ENCODE data around the gene HOXA3. TPM values are rescaled to one million over a fixed set of nuclear protein-coding genes. Genes with fewer than 3 reads are reported as not detected.

Gene HOXA3
- total RNA-seq, 1 experiment from 2014 or later, result not detected

DNA sequence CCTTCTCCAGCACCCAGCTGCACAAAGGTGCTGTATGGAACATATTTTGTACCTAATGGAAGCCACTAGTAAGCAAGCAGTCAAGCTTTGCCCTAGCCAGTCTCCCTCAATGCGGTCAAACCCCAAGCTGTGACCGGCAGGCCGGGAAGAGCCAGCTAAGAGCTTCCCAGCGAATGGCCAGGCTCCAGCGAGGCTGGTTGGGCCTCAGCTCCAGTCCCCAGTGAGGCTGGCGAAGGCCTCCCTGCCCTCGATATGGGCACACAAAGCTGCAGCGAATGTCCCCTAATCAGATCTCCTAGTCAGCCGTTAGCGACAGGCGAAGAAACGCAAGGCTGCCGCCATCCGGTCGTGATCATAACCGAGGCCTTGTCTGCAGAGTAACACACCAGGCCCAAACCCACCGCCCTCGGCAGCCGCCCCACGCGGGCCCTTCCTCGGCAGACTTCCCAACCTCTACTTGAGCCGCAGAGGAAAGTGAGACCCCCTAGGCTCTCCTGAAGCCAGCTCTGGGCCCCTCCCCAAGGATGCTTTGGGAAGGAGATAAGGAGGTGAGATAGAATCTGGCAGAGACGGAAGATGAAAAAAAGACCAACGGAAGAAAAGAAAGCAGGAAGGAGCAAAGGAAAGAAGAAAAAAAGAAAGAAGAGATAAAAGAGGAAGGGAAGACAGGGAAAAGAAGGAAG lies 16.0 kb upstream of the HOXA3 start:
- DNase-seq (ENCODE audit: low read depth), result peak; percentile 71

DNA sequence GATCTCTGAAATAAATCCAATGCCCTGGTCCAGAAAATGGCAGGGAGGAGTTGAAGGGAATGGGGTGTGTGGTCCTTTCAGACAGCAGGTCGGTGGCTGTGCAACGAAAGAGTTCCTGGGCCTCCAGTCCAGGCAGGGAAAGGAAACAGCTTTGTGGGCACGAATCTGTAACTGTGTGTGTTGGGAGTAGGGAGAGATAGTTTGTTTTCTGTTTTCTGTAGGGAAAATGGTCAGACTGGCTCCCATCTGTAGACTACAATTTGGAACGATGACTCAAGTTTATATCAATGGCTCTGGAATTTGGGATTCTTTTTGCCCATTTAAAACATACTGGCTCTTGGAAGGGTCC lies 15.5 kb upstream of the HOXA3 start:
- DNase-seq (ENCODE audit: low read depth), result peak; percentile 49

DNA sequence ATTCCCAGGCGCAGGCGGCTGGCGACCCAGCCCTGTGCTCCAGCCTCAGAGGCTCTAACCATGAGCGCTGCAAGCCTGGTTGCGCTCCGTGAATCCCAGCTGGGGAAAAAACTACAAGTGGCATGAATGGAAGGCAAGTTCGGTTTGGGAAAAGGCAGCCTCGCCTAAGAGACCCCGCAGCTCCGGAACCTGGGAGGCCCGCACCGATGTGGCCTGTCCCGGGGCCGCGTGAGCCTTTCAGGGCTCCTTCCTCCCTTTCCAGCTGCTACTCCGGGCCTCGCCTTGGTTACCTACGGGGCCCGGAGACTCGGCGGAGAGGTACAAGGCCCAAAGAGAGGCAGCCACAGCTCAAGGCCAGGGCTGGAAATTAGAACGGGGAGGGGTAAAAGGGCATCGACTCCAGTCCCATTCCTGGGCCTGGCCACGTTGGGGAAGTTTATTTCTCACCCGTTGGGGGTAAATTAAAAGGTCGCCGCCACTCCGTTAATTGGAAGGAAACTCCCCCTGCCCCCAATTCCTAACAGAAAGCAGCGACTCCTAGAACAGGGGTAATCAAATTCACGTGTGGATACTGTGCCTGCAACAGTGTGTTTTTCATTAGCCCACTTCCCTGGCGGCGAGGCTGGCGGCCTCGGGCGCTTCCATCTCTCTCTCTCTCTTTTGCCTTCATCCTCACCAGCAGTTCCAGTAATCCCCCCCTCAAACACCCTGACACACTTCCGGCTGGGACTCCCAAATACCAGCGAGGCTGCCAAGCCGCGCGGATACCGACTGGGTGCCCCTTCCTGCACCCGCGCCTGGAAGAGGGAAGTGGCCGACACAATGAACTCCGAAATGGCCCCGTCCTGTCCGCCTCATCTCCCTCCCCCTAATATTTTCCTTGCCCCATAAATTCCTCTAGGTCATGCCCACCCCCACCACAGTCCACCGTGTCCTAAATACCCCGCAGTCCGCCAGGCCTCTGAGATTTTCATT lies 14.4 kb upstream of the HOXA3 start:
- peak; percentile 82 for DNase-seq (ENCODE audit: low read depth)

DNA sequence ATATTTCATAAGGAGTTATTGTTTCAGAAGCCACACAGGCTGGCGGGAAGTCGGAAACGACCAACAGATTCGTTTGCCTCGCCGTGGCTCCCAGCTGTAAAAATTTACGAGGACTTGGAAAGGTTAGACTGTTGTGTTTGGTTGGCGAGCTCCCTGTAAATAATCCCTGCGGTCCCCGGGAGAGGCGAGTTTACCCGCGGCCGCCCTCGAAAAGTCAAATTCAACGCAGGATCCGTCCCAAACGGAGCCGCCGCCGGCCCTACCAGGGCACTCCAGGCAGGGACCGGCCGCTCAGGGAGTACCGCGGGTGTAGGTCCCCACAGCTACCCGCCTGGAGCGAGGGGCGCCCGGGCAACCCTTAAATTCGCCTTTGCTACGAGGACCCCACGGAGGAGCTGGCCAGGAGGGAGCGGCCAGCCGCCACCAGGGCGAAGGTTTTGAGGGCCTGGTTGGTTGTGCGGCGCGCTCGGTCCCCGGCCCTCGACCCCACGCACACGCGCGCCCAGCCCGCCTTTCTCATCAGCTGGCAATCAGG lies 13.7 kb upstream of the HOXA3 start:
- DNase-seq (ENCODE audit: low read depth), result no peak

DNA sequence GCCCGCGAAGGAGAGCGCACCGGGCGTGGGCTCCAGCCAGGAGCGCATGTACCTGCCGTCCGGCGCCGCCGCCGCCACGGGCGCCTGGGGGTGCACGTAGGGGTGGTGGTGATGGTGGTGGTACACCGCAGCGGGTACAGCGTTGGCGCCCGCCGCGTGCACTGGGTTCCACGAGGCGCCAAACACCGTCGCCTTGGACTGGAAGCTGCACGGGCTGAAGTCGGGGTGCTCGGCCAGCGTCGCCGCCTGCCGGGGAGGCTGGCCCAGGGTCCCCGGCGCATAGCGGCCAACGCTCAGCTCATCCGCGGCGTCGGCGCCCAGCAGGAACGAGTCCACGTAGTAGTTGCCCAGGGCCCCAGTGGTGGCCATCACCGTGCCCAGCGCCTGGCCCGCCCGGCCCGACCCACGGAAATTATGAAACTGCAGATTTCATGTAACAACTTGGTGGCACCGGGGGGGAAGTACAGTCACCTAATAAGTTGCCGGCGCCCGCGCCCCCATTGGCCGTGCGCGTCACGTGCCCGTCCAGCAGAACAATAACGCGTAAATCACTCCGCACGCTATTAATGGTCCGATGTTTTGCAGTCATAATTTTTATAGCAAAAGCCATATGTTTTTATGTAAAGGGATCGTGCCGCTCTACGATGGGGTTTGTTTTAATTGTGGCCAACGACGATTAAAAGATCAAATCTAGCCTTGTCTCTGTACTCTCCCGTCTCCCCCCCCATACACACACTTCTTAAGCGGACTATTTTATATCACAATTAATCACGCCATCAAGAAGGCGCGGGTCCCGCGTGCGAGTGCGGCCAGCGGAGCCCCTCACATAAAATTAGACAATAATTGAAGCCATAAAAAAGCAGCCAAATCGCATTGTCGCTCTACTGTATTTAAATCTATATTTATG lies 13.0 kb upstream of the HOXA3 start, which contains the start of gene HOXA9:
Gene HOXA9, minus strand, starts transcription at position 449 of the 907 bp plus-strand sequence. Its CDS starts 80 bp downstream, at position 369.
- DNase-seq (ENCODE audit: low read depth), result peak; percentile 87

DNA sequence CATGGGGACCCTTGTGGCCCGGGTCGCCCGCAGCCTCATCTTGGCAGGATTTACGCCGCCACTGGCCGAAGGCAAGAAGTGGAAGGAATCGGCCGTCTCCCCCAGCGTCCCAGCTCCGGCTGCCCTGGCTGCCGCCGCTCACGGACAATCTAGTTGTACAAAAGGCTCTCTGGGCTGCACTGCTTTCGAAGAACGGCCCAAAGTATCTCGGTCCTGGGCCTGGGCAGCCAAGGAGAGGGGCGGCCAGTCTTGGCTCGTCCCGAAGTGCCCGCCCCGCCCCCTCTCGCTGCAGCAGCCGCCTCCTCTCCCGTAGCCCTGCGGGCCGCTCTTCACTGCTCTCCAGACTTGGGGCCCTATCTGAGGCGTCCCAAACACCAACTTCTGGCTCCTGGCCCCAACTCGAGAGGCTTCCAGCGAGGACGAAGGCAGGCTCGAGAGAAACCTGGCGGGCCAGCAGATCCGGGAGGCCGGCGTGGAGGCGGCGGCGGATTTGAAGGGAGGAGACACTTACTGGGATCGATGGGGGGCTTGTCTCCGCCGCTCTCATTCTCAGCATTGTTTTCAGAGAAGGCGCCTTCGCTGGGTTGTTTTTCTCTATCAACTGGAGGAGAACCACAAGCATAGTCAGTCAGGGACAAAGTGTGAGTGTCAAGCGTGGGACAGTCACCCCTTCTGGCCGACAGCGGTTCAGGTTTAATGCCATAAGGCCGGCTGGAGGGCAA lies 12.1 kb upstream of the HOXA3 start:
- DNase-seq (ENCODE audit: low read depth), result peak; percentile 56

DNA sequence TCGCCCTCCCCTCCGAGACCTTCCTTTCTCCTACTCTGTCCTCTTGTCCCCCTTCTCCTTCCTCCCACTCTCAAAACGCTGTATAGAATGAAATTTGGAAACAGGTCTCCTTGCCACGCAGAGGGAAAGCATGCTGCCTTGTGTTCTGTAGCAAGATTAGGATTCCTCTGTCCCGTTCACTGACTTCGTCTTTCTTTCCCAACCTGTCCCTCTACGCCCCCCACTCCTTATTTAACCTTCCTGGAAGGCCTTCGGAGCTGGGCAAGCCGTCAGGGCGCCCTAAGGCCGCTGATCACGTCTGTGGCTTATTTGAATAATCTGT lies 11.6 kb upstream of the HOXA3 start:
- no peak for DNase-seq (ENCODE audit: low read depth)

DNA sequence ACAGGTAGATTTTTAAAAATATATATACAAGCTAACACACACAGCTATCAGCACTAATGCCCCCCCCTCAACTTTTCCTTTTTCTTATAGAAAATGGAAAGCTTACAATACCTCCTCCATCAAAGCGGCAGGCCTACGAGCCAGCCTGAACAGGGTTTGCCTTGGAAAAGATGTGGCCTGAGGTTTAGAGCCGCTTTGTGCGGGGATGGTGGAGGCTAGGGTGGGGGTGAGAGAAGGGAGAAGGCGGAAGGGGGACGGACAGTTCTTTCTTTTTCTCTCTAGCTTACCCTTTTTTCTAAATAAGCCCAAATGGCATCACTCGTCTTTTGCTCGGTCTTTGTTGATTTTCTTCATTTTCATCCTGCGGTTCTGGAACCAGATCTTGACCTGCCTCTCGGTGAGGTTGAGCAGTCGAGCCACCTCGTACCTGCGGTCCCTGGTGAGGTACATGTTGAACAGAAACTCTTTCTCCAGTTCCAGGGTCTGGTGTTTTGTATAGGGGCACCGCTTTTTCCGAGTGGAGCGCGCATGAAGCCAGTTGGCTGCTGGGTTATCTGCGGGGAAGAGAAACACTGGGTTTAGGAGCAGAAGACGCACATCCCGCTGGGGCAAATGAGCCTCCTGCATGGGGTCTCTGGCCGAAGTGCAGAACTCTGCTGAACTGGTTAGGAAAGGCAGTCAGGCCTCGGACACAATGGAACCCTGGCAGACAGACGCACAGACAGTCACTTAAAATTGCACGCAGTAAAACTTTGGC lies 11.1 kb upstream of the HOXA3 start:
- peak; percentile 23 for DNase-seq (ENCODE audit: low read depth)

DNA sequence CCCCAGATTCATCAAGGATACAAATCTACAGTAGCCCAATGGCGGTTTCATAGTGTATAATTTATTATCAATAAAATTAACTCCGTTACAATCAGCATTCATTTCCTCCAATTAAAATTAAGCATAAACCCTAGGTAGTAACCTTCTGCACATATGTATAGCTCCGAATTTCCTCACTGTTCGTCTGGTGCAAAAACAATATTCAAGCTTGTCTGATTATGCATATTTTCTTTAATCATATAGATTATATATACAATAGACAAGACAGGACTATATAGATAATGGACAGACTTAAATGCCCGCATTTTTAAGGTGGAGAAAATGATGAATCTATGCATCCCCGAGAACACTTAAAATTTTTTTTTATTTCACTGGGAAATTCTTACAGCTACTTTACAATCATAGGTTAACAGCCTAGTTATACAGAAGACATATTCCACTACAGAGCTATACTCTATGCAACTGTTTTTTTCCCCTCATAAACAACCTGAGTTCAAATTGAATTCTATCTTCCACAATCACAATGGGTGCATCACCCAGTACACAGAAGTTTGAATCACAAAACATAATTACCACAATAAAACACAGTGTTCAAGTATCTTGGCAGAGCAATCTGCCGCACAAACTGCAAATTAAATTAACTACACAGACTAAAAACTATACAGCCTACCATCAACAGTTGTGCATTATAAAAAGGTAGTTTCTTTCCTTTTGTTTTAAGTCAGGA lies 10.3 kb upstream of the HOXA3 start:
- no peak for DNase-seq (ENCODE audit: low read depth)

DNA sequence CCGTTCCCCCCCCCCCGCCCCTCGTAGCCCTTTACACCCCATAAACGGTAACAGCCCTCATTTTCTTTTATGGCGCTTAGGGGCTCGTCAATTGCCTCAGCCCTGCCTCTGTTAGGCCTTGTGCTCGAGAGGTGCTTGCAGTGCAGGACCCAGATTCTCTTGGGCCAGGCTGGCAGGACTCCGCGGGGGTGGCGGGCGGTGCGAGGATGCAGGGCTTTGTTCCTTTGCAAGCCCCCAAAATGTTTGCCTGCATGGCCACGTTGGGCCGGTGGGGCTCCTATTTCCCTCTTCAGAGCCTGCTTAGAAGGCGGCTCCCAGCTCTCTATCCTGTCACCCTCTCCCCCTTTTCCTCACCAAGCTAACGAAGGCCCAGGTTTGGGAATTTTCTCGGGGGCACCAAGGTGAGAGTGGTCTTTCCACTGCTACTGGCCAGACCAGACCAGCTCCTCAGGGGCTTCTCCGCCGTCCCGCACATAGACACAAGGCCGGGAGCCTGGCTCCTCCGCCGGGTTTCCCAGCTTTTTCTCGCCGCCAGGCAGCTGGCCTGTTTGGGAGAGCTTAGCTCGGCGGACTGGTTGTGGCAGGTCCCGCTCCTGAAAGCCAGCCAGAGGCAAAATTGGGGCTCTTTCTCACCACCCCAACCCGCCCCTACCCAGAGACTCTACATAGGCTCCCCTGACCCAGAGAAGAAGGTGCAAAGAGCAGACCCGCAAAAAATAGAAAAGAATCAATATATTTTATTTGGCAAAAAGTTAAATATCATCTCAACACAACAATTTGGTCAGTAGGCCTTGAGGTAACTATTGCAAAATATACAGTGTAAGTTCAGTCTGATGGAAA lies 9.6 kb upstream of the HOXA3 start:
- no peak for DNase-seq (ENCODE audit: low read depth)

DNA sequence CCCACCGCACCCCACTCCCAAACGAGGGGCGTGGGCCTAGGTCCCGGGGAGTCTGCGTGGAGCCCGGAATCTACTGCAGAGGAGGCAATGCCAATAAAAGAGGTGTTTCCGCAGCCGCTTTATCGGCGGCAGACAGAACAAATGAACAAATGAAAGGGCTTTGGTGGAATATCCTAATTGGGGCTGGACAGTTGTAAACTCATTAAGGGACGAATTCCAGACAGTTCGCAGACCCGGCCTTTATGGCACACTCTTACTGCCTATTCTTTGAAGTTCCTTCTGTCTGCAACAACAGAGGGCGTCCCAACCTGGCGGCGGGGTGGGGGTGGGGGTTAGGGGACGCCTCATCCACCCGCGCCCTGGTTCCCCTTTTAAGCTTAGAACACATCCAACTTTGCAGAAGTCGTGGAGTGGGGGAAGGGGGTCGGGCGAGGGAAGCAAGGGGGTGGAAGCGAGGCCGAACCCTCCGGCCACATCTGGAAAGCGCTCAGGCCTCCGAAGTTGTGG lies 8.9 kb upstream of the HOXA3 start:
- peak; percentile 11 for DNase-seq (ENCODE audit: low read depth)

DNA sequence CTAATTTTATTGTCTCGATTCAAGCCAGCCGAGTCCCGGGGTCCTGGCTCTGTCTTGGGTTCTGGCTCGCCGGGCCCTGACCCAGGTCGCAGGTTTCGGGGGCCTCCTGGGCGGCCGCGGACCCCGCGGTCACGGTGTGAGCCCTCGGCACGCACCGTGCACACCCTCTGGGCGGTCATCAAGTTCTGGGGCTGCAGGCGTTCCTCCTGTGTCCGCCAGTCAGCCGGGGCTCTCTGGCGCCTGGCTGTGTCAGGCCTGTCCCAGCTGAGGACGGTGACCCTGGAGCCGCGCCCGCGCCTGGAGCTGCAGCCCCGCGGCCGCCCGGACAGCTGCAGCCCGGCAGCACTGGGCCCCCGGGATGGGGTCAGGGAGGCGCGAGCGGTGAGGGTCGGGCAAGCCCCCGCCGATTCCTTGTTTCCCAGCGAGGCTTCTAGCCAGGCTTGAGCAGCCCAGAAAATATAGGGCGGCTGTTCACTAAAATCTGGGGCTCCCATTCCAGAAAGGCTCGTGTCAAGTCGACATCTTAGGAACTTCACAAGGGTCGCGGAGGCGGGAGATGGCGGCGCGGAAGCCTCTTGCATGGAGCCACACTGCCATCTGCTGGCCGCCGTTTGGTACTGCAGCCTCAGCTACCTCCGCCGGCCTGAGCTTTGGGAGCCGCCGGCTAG lies 8.3 kb upstream of the HOXA3 start:
- DNase-seq (ENCODE audit: low read depth), result peak; percentile 77

DNA sequence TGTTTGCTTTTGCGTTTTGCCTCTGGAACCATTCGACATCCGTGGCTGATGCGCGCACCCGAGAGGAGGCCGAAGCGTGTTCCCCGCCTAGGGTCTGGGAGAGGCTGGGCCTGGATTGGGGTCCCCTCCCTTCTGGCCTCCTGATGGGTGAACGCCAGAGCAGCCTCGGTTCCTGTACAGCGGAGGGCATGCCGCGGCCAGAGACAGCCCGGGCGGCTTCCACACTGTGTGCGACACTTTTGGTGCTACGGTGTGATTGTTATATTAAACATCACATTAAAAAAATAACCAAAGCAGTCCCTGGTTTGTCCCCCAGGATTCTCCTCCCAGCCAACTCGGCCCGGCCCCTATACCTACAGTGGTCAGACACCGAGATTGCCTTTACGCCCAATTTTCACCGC lies 7.8 kb upstream of the HOXA3 start:
- no peak for DNase-seq (ENCODE audit: low read depth)

DNA sequence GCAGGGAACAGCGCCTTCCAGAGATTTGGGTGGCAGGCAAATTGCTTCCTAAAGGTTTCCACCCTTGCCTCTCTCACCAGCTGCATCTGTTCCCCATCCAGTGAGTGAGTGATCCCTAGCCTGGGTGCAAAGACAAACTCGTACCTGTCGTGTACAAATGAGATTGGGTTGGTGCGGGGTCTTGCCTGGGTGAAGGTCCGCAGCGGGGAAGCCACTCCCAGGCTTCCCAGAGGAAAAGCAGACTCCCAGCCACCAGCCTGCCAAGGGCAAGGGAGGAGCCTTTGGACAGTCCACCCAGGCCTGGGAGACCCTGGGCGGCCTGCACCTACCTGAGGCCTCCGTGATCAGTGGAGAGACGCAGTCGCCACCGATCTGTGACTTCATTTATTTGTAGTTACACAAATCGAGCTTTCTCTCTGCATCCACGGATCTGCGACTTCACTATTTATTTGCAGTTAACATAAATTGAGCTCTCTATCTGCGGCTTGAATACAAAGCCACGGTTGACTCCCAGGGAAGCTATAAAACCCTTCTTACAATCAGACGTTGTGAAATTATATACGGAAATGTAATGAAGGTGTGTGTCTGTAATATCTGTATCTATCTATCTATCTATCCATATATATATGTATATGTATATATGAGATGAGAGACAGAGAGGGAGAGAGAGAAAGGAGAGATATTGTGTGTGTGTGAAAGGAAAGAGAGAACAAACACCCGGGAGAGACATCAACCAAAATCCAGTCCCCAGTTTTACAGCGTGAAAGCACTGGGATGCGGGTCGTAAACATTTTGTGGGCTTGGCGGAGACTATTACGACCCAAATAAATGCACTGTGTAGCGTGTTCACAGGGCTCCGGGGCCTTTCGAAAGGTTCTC lies 7.1 kb upstream of the HOXA3 start:
- no peak for DNase-seq (ENCODE audit: low read depth)

DNA sequence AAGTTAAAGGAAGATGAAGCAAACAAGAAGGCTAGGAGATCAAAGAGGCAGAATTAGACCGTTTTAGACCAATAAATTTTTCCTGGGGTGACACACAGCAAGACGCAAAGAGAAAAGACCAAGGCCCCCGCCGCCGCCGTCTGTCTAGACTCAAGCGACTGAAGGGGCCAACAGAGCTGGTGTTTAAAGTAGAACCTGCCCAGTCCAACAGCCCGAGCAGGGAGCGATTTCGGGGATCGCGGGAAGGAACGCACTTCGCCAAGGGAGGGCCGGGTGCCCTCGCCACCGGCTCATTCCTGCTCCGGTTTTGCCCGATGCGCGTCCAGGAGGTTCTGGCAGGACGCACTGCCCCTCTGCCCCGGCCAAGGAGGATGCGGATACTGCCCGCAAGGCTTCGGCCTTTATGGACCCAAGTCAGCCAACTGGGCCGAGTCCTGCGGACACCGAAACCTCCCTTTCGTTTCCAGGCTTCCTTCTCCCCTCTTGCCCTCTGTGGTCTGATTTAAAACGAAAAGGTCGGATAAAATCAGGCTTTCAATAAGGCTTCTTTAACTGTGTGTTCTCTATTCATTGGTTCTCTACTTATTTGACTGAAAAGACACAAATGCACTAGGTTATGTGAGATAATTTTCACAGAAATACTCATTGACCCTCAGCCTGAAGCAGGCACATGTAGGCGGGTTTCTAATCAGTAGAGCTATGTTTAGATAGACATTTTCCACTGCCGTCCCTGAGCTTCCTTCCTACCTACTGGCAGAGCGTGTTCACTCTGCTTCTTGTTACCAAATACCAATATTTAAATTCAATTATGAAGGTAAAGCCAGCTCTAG lies 6.3 kb upstream of the HOXA3 start:
- no peak for DNase-seq (ENCODE audit: low read depth)

All from HT1080 (cell line).